Measurements from ENCODE around the gene FHIT. TPM values are rescaled to one million over a fixed set of nuclear protein-coding genes. Genes with fewer than 3 reads are reported as not detected.

Gene FHIT
- total RNA-seq, 1 donor from 2014 or later: 5.7 TPM

DNA sequence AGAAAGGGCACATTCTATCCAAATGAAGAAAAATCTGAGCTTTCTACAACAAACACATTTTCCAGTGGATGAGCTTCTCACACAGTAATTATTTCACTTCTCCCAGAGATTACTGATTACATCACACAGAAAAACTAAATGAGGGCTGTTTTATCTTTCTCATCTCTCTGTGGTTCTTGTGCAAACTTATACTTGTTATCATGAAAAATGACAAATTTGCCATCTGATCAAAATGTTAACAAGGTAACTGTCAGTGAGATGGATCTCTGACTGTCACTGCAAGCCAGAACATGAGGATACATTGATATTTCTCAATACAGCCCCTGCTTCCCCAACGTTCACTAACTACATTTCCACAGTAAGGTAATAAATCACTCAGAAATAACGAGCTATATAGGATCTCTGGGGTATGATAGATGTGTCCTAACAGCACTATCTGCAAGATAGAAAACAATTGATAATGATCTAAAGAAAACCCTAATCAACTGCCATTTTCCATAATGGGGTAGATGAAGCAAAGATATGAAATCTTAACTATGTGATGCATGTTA, 1372.1 kb downstream of the FHIT start:
- H3K36me3 Mint-ChIP-seq: no peaks in the 10 kb centered on the region
- peaks cover 5% of the 10 kb centered on the region for H3K27me3 Mint-ChIP-seq (ENCODE audit: insufficient read depth, low read depth)
- no peak overlapping the region for H3K27ac ChIP-seq
- H4K20me1 ChIP-seq (ENCODE audit: low read depth): no peaks in the 10 kb centered on the region
- H3K4me1 Mint-ChIP-seq: peaks cover 9% of the 10 kb centered on the region
- H3K36me3 ChIP-seq: no peaks in the 10 kb centered on the region
- no peaks in the 10 kb centered on the region for H3K79me2 ChIP-seq (ENCODE audit: low read depth)
- no peak overlapping the region for H3K4me2 ChIP-seq
- H3K4me3 Mint-ChIP-seq: no peak overlapping the region
- no peak overlapping the region for H2AFZ ChIP-seq (replicated peaks)
- H3K9me3 ChIP-seq (ENCODE audit: low read depth): no peaks in the 10 kb centered on the region
- peaks cover 9% of the 10 kb centered on the region for H3K4me1 ChIP-seq
- no peak for DNase-seq (ENCODE audit: low spot score)
- no peak for TF ChIP-seq EZH2 (IDR thresholded peaks at IDR 0.05)
- TF ChIP-seq, protein P1, sequence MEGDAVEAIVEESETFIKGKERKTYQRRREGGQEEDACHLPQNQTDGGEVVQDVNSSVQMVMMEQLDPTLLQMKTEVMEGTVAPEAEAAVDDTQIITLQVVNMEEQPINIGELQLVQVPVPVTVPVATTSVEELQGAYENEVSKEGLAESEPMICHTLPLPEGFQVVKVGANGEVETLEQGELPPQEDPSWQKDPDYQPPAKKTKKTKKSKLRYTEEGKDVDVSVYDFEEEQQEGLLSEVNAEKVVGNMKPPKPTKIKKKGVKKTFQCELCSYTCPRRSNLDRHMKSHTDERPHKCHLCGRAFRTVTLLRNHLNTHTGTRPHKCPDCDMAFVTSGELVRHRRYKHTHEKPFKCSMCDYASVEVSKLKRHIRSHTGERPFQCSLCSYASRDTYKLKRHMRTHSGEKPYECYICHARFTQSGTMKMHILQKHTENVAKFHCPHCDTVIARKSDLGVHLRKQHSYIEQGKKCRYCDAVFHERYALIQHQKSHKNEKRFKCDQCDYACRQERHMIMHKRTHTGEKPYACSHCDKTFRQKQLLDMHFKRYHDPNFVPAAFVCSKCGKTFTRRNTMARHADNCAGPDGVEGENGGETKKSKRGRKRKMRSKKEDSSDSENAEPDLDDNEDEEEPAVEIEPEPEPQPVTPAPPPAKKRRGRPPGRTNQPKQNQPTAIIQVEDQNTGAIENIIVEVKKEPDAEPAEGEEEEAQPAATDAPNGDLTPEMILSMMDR (IDR thresholded peaks at IDR 0.05): no peak
- no peak for TF ChIP-seq EZH2phosphoT487 (IDR thresholded peaks at IDR 0.05)
- H3F3A ChIP-seq (ENCODE audit: low read depth): no peaks in the 10 kb centered on the region
- no peak overlapping the region for H3K27ac Mint-ChIP-seq
- H3K4me3 ChIP-seq: no peak overlapping the region
- H3K9ac ChIP-seq: no peak overlapping the region
- no peaks in the 10 kb centered on the region for H3K9me3 Mint-ChIP-seq
- H3K27me3 ChIP-seq: no peaks in the 10 kb centered on the region

DNA sequence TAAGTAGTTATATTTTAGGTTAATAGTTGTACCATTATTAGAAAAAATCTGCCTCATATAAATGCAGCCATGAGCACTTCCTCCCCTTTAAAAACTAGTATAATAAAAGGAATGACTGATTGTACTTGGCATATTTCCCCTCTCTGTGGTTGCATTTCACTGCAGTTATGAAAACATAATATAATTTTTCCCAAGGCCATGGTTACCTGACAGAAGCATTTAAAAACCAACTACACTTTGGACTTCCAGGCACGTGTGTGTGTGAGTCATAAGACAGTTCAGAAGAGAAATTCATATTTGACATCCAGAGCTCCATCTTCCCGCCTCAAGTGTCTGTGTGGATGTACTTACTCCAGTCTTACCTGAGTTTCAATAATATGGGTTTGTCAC, 1373.2 kb downstream of the FHIT start:
- Mint-ChIP-seq H3K4me1 (peaks cover 9% of the 10 kb centered on the region), H3K4me3 (no peak overlapping the region), H3K27me3 (ENCODE audit: insufficient read depth, low read depth) (peaks cover 5% of the 10 kb centered on the region), H3K9me3 (no peaks in the 10 kb centered on the region), H3K36me3 (no peaks in the 10 kb centered on the region), H3K27ac (no peak overlapping the region)
- Histone ChIP-seq H3K9me3 (ENCODE audit: low read depth) (no peaks in the 10 kb centered on the region), H3K9ac (no peak overlapping the region), H3F3A (ENCODE audit: low read depth) (no peaks in the 10 kb centered on the region), H3K36me3 (no peaks in the 10 kb centered on the region), H2AFZ (replicated peaks) (no peak overlapping the region), H3K79me2 (ENCODE audit: low read depth) (no peaks in the 10 kb centered on the region), H3K27me3 (no peaks in the 10 kb centered on the region), H3K4me2 (no peak overlapping the region), H3K4me3 (no peak overlapping the region), H3K27ac (no peak overlapping the region), H4K20me1 (ENCODE audit: low read depth) (no peaks in the 10 kb centered on the region), H3K4me1 (peaks cover 9% of the 10 kb centered on the region)
- TF ChIP-seq, protein P1 (IDR thresholded peaks at IDR 0.05): no peak
- no peak for TF ChIP-seq EZH2phosphoT487 (IDR thresholded peaks at IDR 0.05)
- TF ChIP-seq EZH2 (IDR thresholded peaks at IDR 0.05): no peak
- no peak for DNase-seq (ENCODE audit: low spot score)

DNA sequence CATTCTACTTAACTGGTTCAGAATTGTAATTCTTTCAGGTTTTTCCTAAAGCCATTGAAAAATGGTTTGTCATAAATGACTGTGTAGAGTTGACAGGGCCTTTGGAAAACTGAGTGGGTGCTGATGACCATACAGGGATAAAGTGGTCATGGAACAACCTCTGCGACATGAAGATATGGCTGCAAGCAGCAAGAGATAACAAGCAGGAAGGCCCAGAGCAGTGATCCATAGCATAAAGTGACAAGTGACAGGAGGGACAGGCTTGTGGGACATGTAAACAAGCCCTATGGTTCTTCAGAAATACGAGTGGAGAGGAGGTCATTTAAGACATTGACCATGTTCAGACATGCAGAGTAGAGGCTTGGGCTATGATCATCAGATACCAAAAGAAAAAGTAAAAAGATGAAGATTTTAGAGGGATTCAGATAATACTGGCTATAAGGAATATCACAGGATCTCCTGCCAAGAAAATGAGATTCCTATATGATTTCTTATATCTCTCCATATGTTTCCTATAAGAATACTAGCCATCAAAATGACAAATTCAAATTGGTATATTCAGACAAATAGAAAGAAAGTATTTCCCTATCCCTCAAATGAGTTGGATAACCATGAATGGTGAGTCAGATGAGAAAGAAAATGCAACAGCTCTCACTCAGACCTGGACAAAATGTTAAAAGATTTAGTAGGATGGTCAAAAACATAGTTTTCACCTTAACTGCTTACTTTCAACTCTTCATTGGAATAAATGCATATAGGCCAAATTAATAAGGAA, 1373.8 kb downstream of the FHIT start:
- DNase-seq (ENCODE audit: low spot score): no peak
- no peak overlapping the region for H3K4me2 ChIP-seq
- H2AFZ ChIP-seq (replicated peaks): no peak overlapping the region
- H3K27me3 Mint-ChIP-seq (ENCODE audit: insufficient read depth, low read depth): peaks cover 5% of the 10 kb centered on the region
- TF ChIP-seq, protein P1 (IDR thresholded peaks at IDR 0.05): no peak
- no peak for TF ChIP-seq EZH2 (IDR thresholded peaks at IDR 0.05)
- no peaks in the 10 kb centered on the region for H3K27me3 ChIP-seq
- H3K9me3 Mint-ChIP-seq: no peaks in the 10 kb centered on the region
- no peaks in the 10 kb centered on the region for H3K9me3 ChIP-seq (ENCODE audit: low read depth)
- H3K4me1 Mint-ChIP-seq: peaks cover 9% of the 10 kb centered on the region
- no peaks in the 10 kb centered on the region for H3F3A ChIP-seq (ENCODE audit: low read depth)
- no peaks in the 10 kb centered on the region for H3K36me3 ChIP-seq
- no peak overlapping the region for H3K27ac ChIP-seq
- no peak overlapping the region for H3K9ac ChIP-seq
- no peaks in the 10 kb centered on the region for H3K36me3 Mint-ChIP-seq
- no peaks in the 10 kb centered on the region for H4K20me1 ChIP-seq (ENCODE audit: low read depth)
- peaks cover 9% of the 10 kb centered on the region for H3K4me1 ChIP-seq
- no peaks in the 10 kb centered on the region for H3K79me2 ChIP-seq (ENCODE audit: low read depth)
- H3K4me3 Mint-ChIP-seq: no peak overlapping the region
- H3K27ac Mint-ChIP-seq: no peak overlapping the region
- no peak overlapping the region for H3K4me3 ChIP-seq

All from neural progenitor cell (in vitro differentiated cells).